Stimulated activated CD8-positive, alpha-beta memory T cell treated with anti-CD3 and anti-CD28 coated beads, Interleukin-7, amount 100 ng/mL, for 4 hours (primary cell): Measurements from ENCODE around the gene FIGNL1.
A peak's percentile ranks its signal among the peaks of the same experiment; 100 is the strongest.

Experiments
- DNase-seq, 2 donors: peaks; one replicate each; pipeline ENCODE4 v3.0.0-alpha.2; 2020; ENCODE audit warnings: low read depth in 2 of 2

The FIGNL1 gene

GRCh38 chr7:50431316-50431715 lies 18.8 kb downstream of the FIGNL1 start:
- no peak for DNase-seq

GRCh38 chr7:50428911-50429310 lies 21.2 kb downstream of the FIGNL1 start:
- no peak for DNase-seq

GRCh38 chr7:50427518-50427917 lies 22.6 kb downstream of the FIGNL1 start:
- no peak for DNase-seq

- DNase-seq: no peak
Measured at GRCh38 chr7:50426280-50427045, 23.7 kb downstream of the FIGNL1 start.

GRCh38 chr7:50425318-50425717 lies 24.8 kb downstream of the FIGNL1 start:
- DNase-seq: no peak

GRCh38 chr7:50423860-50424259 lies 26.3 kb downstream of the FIGNL1 start:
- DNase-seq: no peak

GRCh38 chr7:50422858-50423257 lies 27.3 kb downstream of the FIGNL1 start:
- no peak for DNase-seq

- DNase-seq: no peak
Measured at GRCh38 chr7:50421043-50421442, 29.1 kb downstream of the FIGNL1 start.

- DNase-seq: no peak
Measured at GRCh38 chr7:50418526-50419290, 31.4 kb downstream of the FIGNL1 start.

GRCh38 chr7:50418086-50418515 lies 32.0 kb downstream of the FIGNL1 start:
- peak; percentile 51 to 63 for DNase-seq

GRCh38 chr7:50416527-50417182 lies 33.5 kb downstream of the FIGNL1 start:
- DNase-seq: no peak

GRCh38 chr7:50415844-50416364 lies 34.2 kb downstream of the FIGNL1 start:
- DNase-seq: no peak

- no peak for DNase-seq
Measured at GRCh38 chr7:50413561-50413960, 36.6 kb downstream of the FIGNL1 start.

GRCh38 chr7:50412973-50413372 lies 37.2 kb downstream of the FIGNL1 start:
- DNase-seq: no peak

- no peak for DNase-seq
Measured at GRCh38 chr7:50411332-50411731, 38.8 kb downstream of the FIGNL1 start.

- DNase-seq: no peak
Measured at GRCh38 chr7:50409856-50410745, 40.0 kb downstream of the FIGNL1 start.

- DNase-seq: no peak
Measured at GRCh38 chr7:50406935-50407334, 43.2 kb downstream of the FIGNL1 start.

- no peak for DNase-seq
Measured at GRCh38 chr7:50405221-50405620, 44.9 kb downstream of the FIGNL1 start.

- DNase-seq: no peak
Measured at GRCh38 chr7:50404392-50404791, 45.8 kb downstream of the FIGNL1 start.

GRCh38 chr7:50400114-50400513 lies 50.0 kb downstream of the FIGNL1 start:
- no peak for DNase-seq

- DNase-seq: no peak
Measured at GRCh38 chr7:50399635-50400034, 50.5 kb downstream of the FIGNL1 start.
